NB4 (cell line): ENCODE measurements around the gene RAI14.

Source experiments
- POLR2A ChIP-seq: IDR thresholded peaks from 2 replicates; pipeline ENCODE4 v1.6.1; 2011; ENCODE audit warnings: mild to moderate bottlenecking; ENCODE audit not compliant: insufficient read length; ENCODE audit errors: extremely low read depth
- TF ChIP-seq, protein P1 (sequence below): IDR thresholded peaks from 2 replicates; pipeline ENCODE4 v1.6.1; 2011; ENCODE audit warnings: low read depth, low read length

GRCh38 chr5:34653708-34654107 is 2.4 kb upstream of the RAI14 start:
- TF ChIP-seq POLR2A, result no peak
- TF ChIP-seq, protein P1, sequence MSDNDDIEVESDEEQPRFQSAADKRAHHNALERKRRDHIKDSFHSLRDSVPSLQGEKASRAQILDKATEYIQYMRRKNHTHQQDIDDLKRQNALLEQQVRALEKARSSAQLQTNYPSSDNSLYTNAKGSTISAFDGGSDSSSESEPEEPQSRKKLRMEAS, result no peak
